Germinal center (tissue), 1 donor: ENCODE data around the gene FFAR2.

Experiments
- DNase-seq: peaks from one replicate; pipeline ENCODE4 v3.0.0; 2012; ENCODE audit warnings: mixed read lengths, low spot score

The FFAR2 gene

GRCh38 chr19:35487656-35488182 is 39.7 kb downstream of the FFAR2 start:
- no peak for DNase-seq

GRCh38 chr19:35488677-35489076 is 40.6 kb downstream of the FFAR2 start:
- DNase-seq = no peak

GRCh38 chr19:35490364-35490763 is 42.3 kb downstream of the FFAR2 start, which contains the start of gene KRTDAP:
Gene KRTDAP, minus strand, starts transcription at chr19:35490464. Its CDS starts 22 bp downstream, at chr19:35490442.
- DNase-seq = no peak

GRCh38 chr19:35491836-35492360 is 43.8 kb downstream of the FFAR2 start:
- no peak for DNase-seq

- DNase-seq = no peak
Observed at GRCh38 chr19:35493971-35494370, 45.9 kb downstream of the FFAR2 start.

GRCh38 chr19:35495107-35496064 is 47.3 kb downstream of the FFAR2 start:
- peak; percentile 88 for DNase-seq

- no peak for DNase-seq
Observed at GRCh38 chr19:35497406-35497805, 49.3 kb downstream of the FFAR2 start.

GRCh38 chr19:35498220-35498619 is 50.2 kb downstream of the FFAR2 start:
- no peak for DNase-seq

- no peak for DNase-seq
Observed at GRCh38 chr19:35498984-35499527, 51.0 kb downstream of the FFAR2 start.

- no peak for DNase-seq
Observed at GRCh38 chr19:35500611-35501010, 52.6 kb downstream of the FFAR2 start.
